Measurements from ENCODE around the gene ANXA2.

DNA sequence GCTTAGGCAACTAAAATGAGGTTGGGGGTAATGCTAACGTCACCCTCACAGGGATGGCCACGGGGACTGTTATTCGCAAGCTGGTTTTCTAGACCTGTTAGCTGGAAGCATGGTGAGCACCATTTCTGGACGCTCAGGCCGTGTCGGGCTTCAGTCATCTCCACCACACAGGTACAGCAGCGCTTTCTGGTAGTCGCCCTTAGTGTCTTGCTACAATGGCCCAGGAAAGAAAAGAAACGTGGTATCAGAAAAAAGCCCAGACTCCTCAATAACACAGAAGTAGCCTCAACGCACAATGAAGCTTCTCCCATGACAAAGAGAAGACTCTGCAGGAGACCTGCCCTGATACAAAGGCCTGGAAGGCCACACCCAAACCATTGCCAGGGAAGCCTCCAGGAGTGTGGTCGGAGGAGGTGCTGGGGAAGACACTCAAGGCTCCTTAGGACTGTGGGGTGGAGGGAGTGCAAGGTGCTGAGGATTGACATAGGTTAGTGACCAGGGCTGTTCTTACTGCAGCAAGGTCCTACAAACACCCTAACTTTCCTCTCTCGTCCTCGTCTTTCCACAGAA, 50.2 kb downstream of the ANXA2 start:
- TF ChIP-seq CTCF (IDR thresholded peaks at IDR 0.05): no peak
- no peak for TF ChIP-seq POLR2AphosphoS5 (IDR thresholded peaks at IDR 0.05)
- no peak for TF ChIP-seq POLR2A (IDR thresholded peaks at IDR 0.05)
- no peak for TF ChIP-seq EP300 (IDR thresholded peaks at IDR 0.05; ENCODE audit: low read depth)

Measured in transverse colon (tissue), 4 donors.